Measurements from ENCODE around the gene SAE1. TPM values are rescaled to one million over a fixed set of nuclear protein-coding genes. Genes with fewer than 3 reads are reported as not detected.
A peak's percentile ranks its signal among the peaks of the same experiment; 100 is the strongest.

SAE1 gene
- total and polyA plus RNA-seq, 10 of the 15 experiments (the other 5 are each of a cell fraction or from before 2014, with no cell fraction given) = 62.0 to 246 (median 148) TPM

GRCh38 chr19:47228937-47229675 lies 98.5 kb downstream of the SAE1 start (continued):
- TF ChIP-seq MXI1 (IDR thresholded peaks at IDR 0.05; ENCODE audit: low read depth, low read length) = peak; percentile 68; the same call in 1 of the 2 replicates
- no peak for TF ChIP-seq MEF2B (IDR thresholded peaks at IDR 0.05; ENCODE audit: partially characterized antibody, poor library complexity, severe bottlenecking)
- no peak for TF ChIP-seq MEF2A (IDR thresholded peaks at IDR 0.05; ENCODE audit: insufficient read depth, low read depth, low read length)
- 0 out of 4 replicates have a peak, but pooled peaks of 1 of the 2 experiments have one; percentile 6 for TF ChIP-seq EP300 (IDR thresholded peaks at IDR 0.05; ENCODE audit: borderline replicate concordance in 1 of 2, control insufficient read depth in 1 of 2, low read depth in 2 of 2, low read length in 2 of 2)
- peak; percentile 74 for TF ChIP-seq ATF7 (IDR thresholded peaks at IDR 0.05; ENCODE audit: low read depth)

GRCh38 chr19:47229676-47230053 lies 99.0 kb downstream of the SAE1 start:
- in situ Hi-C loops (cut with MboI) (no loop called here), intact Hi-C loops (cut with micrococcal nuclease; ENCODE audit: unreplicated experiment) (no loop called here)
- Histone ChIP-seq H3K4me3 (peak overlapping the region; percentile 91), H3K4me1 (ENCODE audit: control insufficient read depth, insufficient read depth, low read length) (peaks cover 50% of the 10 kb centered on the region), H3K27me3 (replicated peaks in 1 of 2; ENCODE audit: control insufficient read depth in 2 of 2, insufficient read depth in 2 of 2, low read length in 1 of 2) (no peaks in the 10 kb centered on the region), H4K20me1 (ENCODE audit: control insufficient read depth, insufficient read depth) (no peaks in the 10 kb centered on the region), H3K9me3 (replicated peaks; ENCODE audit: control insufficient read depth, insufficient read depth, low read length) (no peaks in the 10 kb centered on the region; the same call in 2 of the 3 replicates), H2AFZ (ENCODE audit: control insufficient read depth, low read depth, low read length) (peak overlapping the region; percentile 9), H3K27ac (ENCODE audit: control insufficient read depth, insufficient read depth) (no peak overlapping the region; the same call in 1 of the 2 replicates), H3K4me2 (ENCODE audit: control insufficient read depth, insufficient read depth) (peak overlapping the region; percentile 57), H3K9ac (ENCODE audit: control insufficient read depth, insufficient read depth, low read length) (peak overlapping the region; percentile 68), H3K36me3 (ENCODE audit: control insufficient read depth in 2 of 2, insufficient read depth in 2 of 2, low read length in 1 of 2) (peaks cover 0 to 3% of the 10 kb centered on the region in 2 experiments; a peak in 2 of 4 replicates), H3K79me2 (ENCODE audit: control insufficient read depth, insufficient read depth, low read length) (peaks cover 28% of the 10 kb centered on the region)
- SMC1A ChIA-PET (ENCODE audit: uncharacterized antibody, unreplicated experiment) = interaction anchor here (1.8 kb wide), 1 partner anchor 19 kb away, joined by 4 read pairs; no protein-coding TSS in a partner anchor
- WGBS (ENCODE audit: insufficient coverage, insufficient replicate concordance, low lambda C conversion rate, missing lambda C conversion rate) = under 1% methylated on average over 9 of the region's 9 CpGs
- RAD21 ChIA-PET (ENCODE audit: unreplicated experiment) = interaction anchor here (1.1 to 2.2 kb wide), 3 partner anchors 15 to 27 kb away, joined by 3 to 8 read pairs (median 3); partner anchors contain the start of gene CCDC9
- ATAC-seq (no peak), DNase-seq (ENCODE audit: low read depth, low spot score) (no peak), FAIRE-seq (no peak)
- POLR2A ChIA-PET = interaction anchor here (1.1 kb wide), 1 partner anchor 15 kb away, joined by 5 read pairs; no protein-coding TSS in a partner anchor
- CTCF ChIA-PET = interaction anchor here (1.0 to 1.4 kb wide), 3 partner anchors 16 to 19 kb away, joined by 3 to 5 read pairs (median 3); no protein-coding TSS in a partner anchor
- TSS peak; percentile 80 for BruUV-seq (replicated peaks)
- TF ChIP-seq SKIL (IDR thresholded peaks at IDR 0.05; ENCODE audit: low read depth, poor library complexity, severe bottlenecking) (peak; percentile 43), YY1 (IDR thresholded peaks at IDR 0.05; ENCODE audit: low read depth, low read length) (no peak), SMAD1 (IDR thresholded peaks at IDR 0.05; ENCODE audit: low read depth, partially characterized antibody) (peak; percentile 9), NBN (IDR thresholded peaks at IDR 0.05) (0 out of 2 replicates have a peak, but pooled peaks have one; percentile 59), BCL3 (IDR thresholded peaks at IDR 0.05; ENCODE audit: borderline replicate concordance, insufficient read depth, low read depth, low read length, poor library complexity, severe bottlenecking) (peak; percentile 2), RELB (IDR thresholded peaks at IDR 0.05; ENCODE audit: low read depth) (0 out of 2 replicates have a peak, but pooled peaks have one; percentile 35), ATF7 (IDR thresholded peaks at IDR 0.05; ENCODE audit: low read depth) (0 out of 2 replicates have a peak, but pooled peaks have one; percentile 25), BHLHE40 (IDR thresholded peaks at IDR 0.05; ENCODE audit: borderline replicate concordance in 1 of 2, low read depth in 2 of 2, low read length in 1 of 2) (no peak), SMAD5 (IDR thresholded peaks at IDR 0.05; ENCODE audit: low read depth) (no peak), ZNF207 (IDR thresholded peaks at IDR 0.05; ENCODE audit: borderline replicate concordance) (0 out of 2 replicates have a peak, but pooled peaks have one; percentile 15), KDM1A (IDR thresholded peaks at IDR 0.05; ENCODE audit: borderline replicate concordance) (no peak)

Data from GM12878 (cell line).